ENCODE measurements around the gene REG4. TPM values are rescaled to one million over a fixed set of nuclear protein-coding genes. Genes with fewer than 3 reads are reported as not detected.
A peak's percentile ranks its signal among the peaks of the same experiment; 100 is the strongest.

REG4 gene
- total and polyA plus RNA-seq, 2 of the 13 experiments (the other 11 are each of a cell fraction or from before 2014, with no cell fraction given): not detected

- intact Hi-C loops (cut with micrococcal nuclease; ENCODE audit: unreplicated experiment): loop anchor here (2.0 kb wide), 2 partner anchors 15 to 39 kb away; partner anchors contain the start of gene HMGCS2
- CTCF ChIA-PET (ENCODE audit: low intra/inter-chr PET ratio, low total read pairs): no interaction called here
- Histone ChIP-seq H3K4me1 (ENCODE audit: insufficient read depth, low read length) (peaks cover 81% of the 10 kb centered on the region), H2AFZ (ENCODE audit: low read length) (no peak overlapping the region), H4K20me1 (ENCODE audit: insufficient read depth, low read length) (no peaks in the 10 kb centered on the region), H3K79me2 (ENCODE audit: insufficient read depth, low read length) (no peaks in the 10 kb centered on the region), H3K27ac (ENCODE audit: extremely low read length, insufficient read depth, low read length) (no peak overlapping the region), H3K9me3 (ENCODE audit: low read length) (no peaks in the 10 kb centered on the region), H3K4me3 (replicated peaks in 1 of 3; ENCODE audit: insufficient read depth in 1 of 3, low read depth in 2 of 3, low read length in 3 of 3) (no peak overlapping the region), H3K36me3 (replicated peaks in 1 of 2; ENCODE audit: control insufficient read depth in 1 of 2, insufficient read depth in 2 of 2, low read length in 2 of 2) (no peaks in the 10 kb centered on the region), H3K9ac (ENCODE audit: insufficient read depth, low read depth, low read length) (no peak overlapping the region), H3K27me3 (ENCODE audit: control insufficient read depth in 1 of 2, insufficient read depth in 2 of 2, low read length in 2 of 2) (no peaks in the 10 kb centered on the region), H3K4me2 (ENCODE audit: low read depth, low read length) (peak overlapping the region; percentile 56)
- POLR2A ChIA-PET: interaction anchor here (0.6 to 1.7 kb wide), 3 partner anchors 17 to 59 kb away, joined by 3 to 6 read pairs (median 4); no protein-coding TSS in a partner anchor
- ATAC-seq (peak; percentile 47), FAIRE-seq (peak; percentile 4), DNase-seq (ENCODE audit: low spot score) (peak; percentile 46)
- no TSS peak for BruUV-seq (replicated peaks)
- 4% methylated on average over 5 of the region's 6 CpGs for WGBS (ENCODE audit: low lambda C conversion rate)
- in situ Hi-C loops (cut with HindIII; ENCODE audit: extremely low pct_ligation_motif_present, low pct_unique_long_range_greater_than_20kb): no loop called here
- TF ChIP-seq KLF16 (CRISPR knock-in tag; IDR thresholded peaks at IDR 0.05) (peak in 1 of 2 experiments; percentile 34; a peak in 1 of 4 replicates), RXRB (CRISPR knock-in tag; IDR thresholded peaks at IDR 0.05; ENCODE audit: borderline replicate concordance) (peak; percentile 59), ARID5B (CRISPR knock-in tag; IDR thresholded peaks at IDR 0.05) (peak; percentile 79), ZNF552 (CRISPR knock-in tag; IDR thresholded peaks at IDR 0.05; ENCODE audit: borderline replicate concordance) (no peak), SIN3B (IDR thresholded peaks at IDR 0.05; ENCODE audit: low read length) (no peak), ZNF780A (CRISPR knock-in tag; IDR thresholded peaks at IDR 0.05) (no peak), ZNF292 (CRISPR knock-in tag; IDR thresholded peaks at IDR 0.05; ENCODE audit: borderline replicate concordance, low read depth) (no peak), HMG20A (CRISPR knock-in tag; IDR thresholded peaks at IDR 0.05; ENCODE audit: borderline replicate concordance) (peak; percentile 73), ATAD3A (CRISPR knock-in tag; IDR thresholded peaks at IDR 0.05) (no peak), HNF4A (CRISPR knock-in tag; IDR thresholded peaks at IDR 0.05) (no peak), KAT7 (CRISPR knock-in tag; IDR thresholded peaks at IDR 0.05; ENCODE audit: borderline replicate concordance) (no peak), ZNF264 (CRISPR knock-in tag; IDR thresholded peaks at IDR 0.05) (no peak), HNRNPL (IDR thresholded peaks at IDR 0.05; ENCODE audit: low read depth, low read length) (no peak), FOXA1 (IDR thresholded peaks at IDR 0.05) (no peak), FOXA1 (CRISPR knock-in tag; IDR thresholded peaks at IDR 0.05) (peak; percentile 45; the same call in 1 of the 2 replicates), ZNF224 (CRISPR knock-in tag; IDR thresholded peaks at IDR 0.05) (no peak)
- TF ChIP-seq, protein P1, sequence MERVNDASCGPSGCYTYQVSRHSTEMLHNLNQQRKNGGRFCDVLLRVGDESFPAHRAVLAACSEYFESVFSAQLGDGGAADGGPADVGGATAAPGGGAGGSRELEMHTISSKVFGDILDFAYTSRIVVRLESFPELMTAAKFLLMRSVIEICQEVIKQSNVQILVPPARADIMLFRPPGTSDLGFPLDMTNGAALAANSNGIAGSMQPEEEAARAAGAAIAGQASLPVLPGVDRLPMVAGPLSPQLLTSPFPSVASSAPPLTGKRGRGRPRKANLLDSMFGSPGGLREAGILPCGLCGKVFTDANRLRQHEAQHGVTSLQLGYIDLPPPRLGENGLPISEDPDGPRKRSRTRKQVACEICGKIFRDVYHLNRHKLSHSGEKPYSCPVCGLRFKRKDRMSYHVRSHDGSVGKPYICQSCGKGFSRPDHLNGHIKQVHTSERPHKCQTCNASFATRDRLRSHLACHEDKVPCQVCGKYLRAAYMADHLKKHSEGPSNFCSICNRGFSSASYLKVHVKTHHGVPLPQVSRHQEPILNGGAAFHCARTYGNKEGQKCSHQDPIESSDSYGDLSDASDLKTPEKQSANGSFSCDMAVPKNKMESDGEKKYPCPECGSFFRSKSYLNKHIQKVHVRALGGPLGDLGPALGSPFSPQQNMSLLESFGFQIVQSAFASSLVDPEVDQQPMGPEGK (CRISPR knock-in tag; IDR thresholded peaks at IDR 0.05): no peak
These were observed 27.7 kb downstream of the REG4 start for GRCh38 chr1:119783354-119784185.

Measured in HepG2 (cell line).